Right atrium auricular region (tissue), 2 donors: ENCODE measurements around the gene NHS. TPM values are rescaled to one million over a fixed set of nuclear protein-coding genes. Genes with fewer than 3 reads are reported as not detected.

Experiments
- DNase-seq: peaks from one replicate; pipeline ENCODE4 v3.0.0-alpha.2; 2019; ENCODE audit warnings: low spot score
- H3K27ac ChIP-seq, 2 donors: fragments of 200-600 bp; sonication (generic); 1 replicate in 1 of 2; 2 replicates in 1 of 2; pipeline ENCODE4 v1.5.1; 2016 to 2019
- H3K27me3 ChIP-seq, 2 donors: fragments of 200-600 bp; sonication (generic); one replicate each; pipeline versions ENCODE4 v1.5.1 to v1.6.0; 2017 to 2019
- H3K36me3 ChIP-seq: fragments of 200-600 bp; sonication (generic); one replicate; pipeline ENCODE4 v1.5.1; 2016
- H3K4me1 ChIP-seq, 2 donors: fragments of 200-600 bp; sonication (generic); one replicate each; pipeline versions ENCODE4 v1.5.1 to v1.6.0; 2017 to 2019
- H3K4me3 ChIP-seq, 2 donors: fragments of 200-600 bp; sonication (generic); 1 replicate in 1 of 2; 2 replicates in 1 of 2; pipeline ENCODE4 v1.5.1; 2017 to 2019; ENCODE audit warnings: mild to moderate bottlenecking in 1 of 2, moderate library complexity in 1 of 2
- H3K9me3 ChIP-seq, 2 donors: fragments of 200-600 bp; sonication (generic); one replicate each; pipeline ENCODE4 v1.5.1; 2019
- total RNA-seq, 2 donors: library from RNA; depleted of rRNA; stranded (reverse); fragments of >200 nt; gene quantifications; one replicate each; pipeline ENCODE4 v1.1.0, GENCODE V29; 2016
- TF ChIP-seq, protein P1 (sequence below), 2 donors: fragments of 200-600 bp; sonication (generic); IDR thresholded peaks; one replicate each; pipeline ENCODE4 v1.5.1; 2019; ENCODE audit warnings: antibody characterized with exemption in 2 of 2

NHS gene
- total RNA-seq, 2 donors from 2014 or later, result 0.59 to 2.0 TPM

- DNase-seq, result no peak
- H3K36me3 ChIP-seq, result no peaks in the 10 kb centered on the region
- TF ChIP-seq, protein P1, sequence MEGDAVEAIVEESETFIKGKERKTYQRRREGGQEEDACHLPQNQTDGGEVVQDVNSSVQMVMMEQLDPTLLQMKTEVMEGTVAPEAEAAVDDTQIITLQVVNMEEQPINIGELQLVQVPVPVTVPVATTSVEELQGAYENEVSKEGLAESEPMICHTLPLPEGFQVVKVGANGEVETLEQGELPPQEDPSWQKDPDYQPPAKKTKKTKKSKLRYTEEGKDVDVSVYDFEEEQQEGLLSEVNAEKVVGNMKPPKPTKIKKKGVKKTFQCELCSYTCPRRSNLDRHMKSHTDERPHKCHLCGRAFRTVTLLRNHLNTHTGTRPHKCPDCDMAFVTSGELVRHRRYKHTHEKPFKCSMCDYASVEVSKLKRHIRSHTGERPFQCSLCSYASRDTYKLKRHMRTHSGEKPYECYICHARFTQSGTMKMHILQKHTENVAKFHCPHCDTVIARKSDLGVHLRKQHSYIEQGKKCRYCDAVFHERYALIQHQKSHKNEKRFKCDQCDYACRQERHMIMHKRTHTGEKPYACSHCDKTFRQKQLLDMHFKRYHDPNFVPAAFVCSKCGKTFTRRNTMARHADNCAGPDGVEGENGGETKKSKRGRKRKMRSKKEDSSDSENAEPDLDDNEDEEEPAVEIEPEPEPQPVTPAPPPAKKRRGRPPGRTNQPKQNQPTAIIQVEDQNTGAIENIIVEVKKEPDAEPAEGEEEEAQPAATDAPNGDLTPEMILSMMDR (IDR thresholded peaks at IDR 0.05), result no peak
- no peaks in the 10 kb centered on the region for H3K27me3 ChIP-seq
- no peaks in the 10 kb centered on the region for H3K4me1 ChIP-seq
- no peak overlapping the region for H3K27ac ChIP-seq
- no peak overlapping the region for H3K4me3 ChIP-seq
- H3K9me3 ChIP-seq, result peaks cover 0 to 7% of the 10 kb centered on the region in 2 donors
Measured at GRCh38 chrX:17643528-17643927, 268.5 kb downstream of the NHS start.

DNA sequence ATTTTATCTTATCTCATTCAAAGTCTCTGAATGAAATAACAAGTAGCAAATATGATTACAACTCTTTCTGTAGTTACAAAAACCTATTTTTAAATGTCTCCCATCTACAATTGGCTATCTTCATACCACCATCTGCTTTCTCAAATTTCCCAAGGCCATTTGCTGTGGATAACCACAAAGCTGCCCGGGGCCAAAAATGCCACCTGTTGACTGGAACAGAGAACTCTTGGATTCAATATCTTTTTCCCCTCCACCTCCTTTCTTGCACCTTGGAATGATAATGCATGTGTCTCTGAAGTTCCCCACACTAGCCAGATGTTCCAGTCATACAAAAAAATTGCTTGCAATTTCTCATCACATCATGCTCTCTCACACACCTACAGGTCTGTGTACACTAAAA, 269.0 kb downstream of the NHS start:
- H3K4me3 ChIP-seq, result no peak overlapping the region
- H3K27ac ChIP-seq, result no peak overlapping the region
- H3K36me3 ChIP-seq, result no peaks in the 10 kb centered on the region
- TF ChIP-seq, protein P1 (IDR thresholded peaks at IDR 0.05), result no peak
- no peaks in the 10 kb centered on the region for H3K4me1 ChIP-seq
- peaks cover 0 to 5% of the 10 kb centered on the region in 2 donors for H3K9me3 ChIP-seq
- no peak for DNase-seq
- H3K27me3 ChIP-seq, result no peaks in the 10 kb centered on the region

GRCh38 chrX:17654116-17654515, 279.1 kb downstream of the NHS start:
- H3K36me3 ChIP-seq, result no peaks in the 10 kb centered on the region
- no peak for DNase-seq
- TF ChIP-seq, protein P1 (IDR thresholded peaks at IDR 0.05), result no peak
- peaks cover 0 to 23% of the 10 kb centered on the region in 2 donors for H3K4me1 ChIP-seq
- H3K27me3 ChIP-seq, result no peaks in the 10 kb centered on the region
- no peak overlapping the region for H3K27ac ChIP-seq
- H3K4me3 ChIP-seq, result no peak overlapping the region
- no peaks in the 10 kb centered on the region for H3K9me3 ChIP-seq

DNA sequence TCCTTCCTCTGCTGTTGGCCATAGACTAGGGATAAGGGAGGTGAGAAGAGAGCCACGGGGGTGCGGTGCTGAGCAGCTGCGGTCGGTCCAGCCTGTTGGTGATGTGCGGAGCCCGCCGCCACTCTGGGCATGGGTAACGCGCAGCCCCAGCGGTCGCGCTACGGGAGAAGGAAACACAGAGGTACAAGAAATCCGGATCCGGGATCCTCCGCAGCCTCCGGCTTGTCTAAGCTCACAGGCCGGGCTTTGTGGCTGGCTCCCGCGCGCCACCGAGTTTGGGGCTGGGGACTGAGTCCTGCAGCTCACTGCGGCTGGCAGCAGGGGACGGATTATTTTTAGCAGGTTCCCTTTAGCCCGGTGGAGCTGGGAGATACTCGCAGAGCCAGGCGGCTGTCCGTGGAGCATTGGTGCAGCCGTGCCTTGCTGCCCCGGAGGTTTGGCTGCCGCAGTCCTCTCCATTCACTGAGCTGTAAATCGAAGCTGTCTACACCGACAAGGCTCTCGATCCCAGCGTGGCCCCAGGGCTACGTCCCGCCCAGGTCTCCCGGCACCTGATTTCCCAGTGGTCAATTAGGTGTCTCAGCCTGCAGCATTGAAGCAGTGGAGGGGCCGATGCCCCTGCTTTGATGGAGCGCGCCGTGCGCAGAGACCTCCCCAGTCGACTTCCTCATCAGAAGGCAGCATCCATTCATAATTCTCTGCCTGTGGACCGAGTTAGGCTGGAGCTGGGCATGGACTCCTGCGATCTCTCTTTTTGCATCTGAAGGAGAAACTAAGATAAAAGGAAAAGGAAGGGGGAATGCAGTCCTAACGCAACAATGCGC, 280.4 kb downstream of the NHS start:
- Histone ChIP-seq H3K36me3 (no peaks in the 10 kb centered on the region), H3K27ac (no peak overlapping the region), H3K27me3 (no peaks in the 10 kb centered on the region), H3K9me3 (no peaks in the 10 kb centered on the region), H3K4me3 (peak overlapping the region in 1 of 2 donors; percentile 33), H3K4me1 (peaks cover 0 to 23% of the 10 kb centered on the region in 2 donors)
- TF ChIP-seq, protein P1 (IDR thresholded peaks at IDR 0.05), result no peak
- DNase-seq, result no peak

- H3K9me3 ChIP-seq, result no peaks in the 10 kb centered on the region
- H3K4me3 ChIP-seq, result peak overlapping the region in 1 of 2 donors; percentile 33
- peaks cover 0 to 23% of the 10 kb centered on the region in 2 donors for H3K4me1 ChIP-seq
- no peaks in the 10 kb centered on the region for H3K27me3 ChIP-seq
- no peaks in the 10 kb centered on the region for H3K36me3 ChIP-seq
- H3K27ac ChIP-seq, result no peak overlapping the region
- TF ChIP-seq, protein P1 (IDR thresholded peaks at IDR 0.05), result no peak
- no peak for DNase-seq
Measured at GRCh38 chrX:17656035-17656418, 281.0 kb downstream of the NHS start.
